Endothelial cell of umbilical vein (primary cell): Measurements from ENCODE around the gene RBM33. TPM values are rescaled to one million over a fixed set of nuclear protein-coding genes. Genes with fewer than 3 reads are reported as not detected.

Source experiments
- BruUV-seq: library from RNA; stranded (reverse); fragments of 400-500 nt; replicated peaks from 2 replicates; lab custom pipeline; 2021; lab: Mats Ljungman, UMichigan
- CTCF ChIA-PET: fragments of 300-600, 350-600 bp; sonication (Branson Sonifier 250); formaldehyde crosslinking; loops from one replicate; lab custom pipeline; 2021; ENCODE audit warnings: antibody characterized with exemption, inconsistent platforms; lab: Charles Lee
- POLR2A ChIA-PET: fragments of 300-600, 350-600 bp; sonication (Branson Sonifier 250); formaldehyde crosslinking; loops from one replicate; lab custom pipeline; 2021; ENCODE audit warnings: antibody characterized with exemption, inconsistent platforms; lab: Charles Lee
- DNase-seq: peaks from one replicate; pipeline ENCODE4 v3.0.0-alpha.2; 2011; ENCODE audit warnings: low read depth, low spot score
- FAIRE-seq: peaks from 2 replicates; lab custom pipeline; 2011; peaks lifted over from hg19 to GRCh38; lab: Jason Lieb, UNC
- H2AFZ ChIP-seq: 2 replicates; pipeline ENCODE4 v1.6.0; 2012; ENCODE audit warnings: low read depth, low read length, control low read depth, inconsistent platforms
- H3K27ac ChIP-seq: 2 replicates; pipeline ENCODE4 v1.5.1; 2011; ENCODE audit warnings: low read depth, mild to moderate bottlenecking, control low read depth, low read length, moderate library complexity; ENCODE audit not compliant: insufficient read depth
- H3K27me3 ChIP-seq, 2 experiments: 2 replicates each; pipeline versions ENCODE4 v1.6.0 to v1.6.1; 2011; ENCODE audit warnings: low read length in 2 of 2, mixed read lengths in 1 of 2; ENCODE audit not compliant: control insufficient read depth in 2 of 2, insufficient read depth in 2 of 2
- H3K36me3 ChIP-seq, 2 experiments: 2 replicates in 1 of 2; 3 replicates in 1 of 2; pipeline ENCODE4 v1.5.1; 2011; ENCODE audit warnings: low read length in 2 of 2, mild to moderate bottlenecking in 1 of 2, moderate library complexity in 1 of 2; ENCODE audit not compliant: control insufficient read depth in 2 of 2, insufficient read depth in 2 of 2; ENCODE audit errors: extremely low read depth in 1 of 2
- H3K4me1 ChIP-seq: 3 replicates; pipeline ENCODE4 v1.5.1; 2011; ENCODE audit warnings: mild to moderate bottlenecking, low read length; ENCODE audit not compliant: control insufficient read depth, insufficient read depth; ENCODE audit errors: extremely low read depth
- H3K4me2 ChIP-seq: 2 replicates; pipeline ENCODE4 v1.6.1; 2011; ENCODE audit warnings: low read length, control low read depth, mixed read lengths; ENCODE audit not compliant: insufficient read depth
- H3K4me3 ChIP-seq, 3 experiments: fragments of 200-600 bp in 1 of 3; sonication (generic), shearing (Covaris generic) in 1 of 3; replicated peaks in 1 of 3; 2 replicates each; pipeline ENCODE4 v1.5.1; 2011 to 2016; ENCODE audit warnings: control low read depth in 3 of 3, low read length in 3 of 3, mild to moderate bottlenecking in 2 of 3, inconsistent platforms in 1 of 3, low read depth in 1 of 3, moderate library complexity in 1 of 3; ENCODE audit not compliant: insufficient read depth in 1 of 3
- H3K79me2 ChIP-seq: 2 replicates; pipeline ENCODE4 v1.6.0; 2012; ENCODE audit warnings: low read length, inconsistent platforms; ENCODE audit not compliant: control insufficient read depth, insufficient read depth
- H3K9ac ChIP-seq: replicated peaks from 2 replicates; pipeline ENCODE3; 2011; ENCODE audit warnings: low read length, control low read depth; ENCODE audit not compliant: insufficient read depth; ENCODE audit errors: extremely low read depth
- H3K9me1 ChIP-seq: replicated peaks from 3 replicates; pipeline ENCODE4 v1.6.0; 2011; ENCODE audit warnings: mild to moderate bottlenecking, low read length; ENCODE audit not compliant: control insufficient read depth, insufficient read depth; ENCODE audit errors: extremely low read depth
- H3K9me3 ChIP-seq: replicated peaks from 2 replicates; pipeline ENCODE4 v1.5.1; 2012; ENCODE audit warnings: low read length, inconsistent platforms; ENCODE audit not compliant: control insufficient read depth, insufficient read depth
- H4K20me1 ChIP-seq: replicated peaks from 2 replicates; pipeline ENCODE3; 2011; ENCODE audit warnings: mild to moderate bottlenecking, low read length; ENCODE audit not compliant: control insufficient read depth, insufficient read depth; ENCODE audit errors: extremely low read depth
- EZH2 ChIP-seq: IDR thresholded peaks from 2 replicates; pipeline ENCODE4 v1.6.1; 2012; ENCODE audit warnings: borderline replicate concordance, low read depth, mild to moderate bottlenecking, moderate library complexity, low read length, inconsistent platforms; ENCODE audit not compliant: severe bottlenecking
- FOS ChIP-seq: IDR thresholded peaks from 2 replicates; pipeline ENCODE4 v1.6.1; 2011; ENCODE audit warnings: mild to moderate bottlenecking, low read length, moderate library complexity, borderline replicate concordance; ENCODE audit not compliant: insufficient read depth
- GATA2 ChIP-seq: IDR thresholded peaks from 2 replicates; pipeline ENCODE4 v1.7.0; 2011; ENCODE audit warnings: low read depth, mild to moderate bottlenecking, moderate library complexity, mixed read lengths, low read length; ENCODE audit not compliant: insufficient read length, insufficient read depth
- JUN ChIP-seq: IDR thresholded peaks from 2 replicates; pipeline ENCODE4 v1.6.1; 2011; ENCODE audit warnings: borderline replicate concordance, low read depth; ENCODE audit not compliant: insufficient read length, insufficient read depth
- MYC ChIP-seq: IDR thresholded peaks from one replicate; pipeline ENCODE4 v1.6.1; 2011; ENCODE audit warnings: mild to moderate bottlenecking, low read depth, low read length
- POLR2A ChIP-seq: IDR thresholded peaks from 2 replicates; pipeline ENCODE4 v1.6.1; 2012; ENCODE audit warnings: low read depth, mild to moderate bottlenecking, control low read depth, low read length
- POLR2AphosphoS5 ChIP-seq: IDR thresholded peaks from 2 replicates; pipeline ENCODE4 v1.6.1; 2012; ENCODE audit warnings: low read depth, mild to moderate bottlenecking, control low read depth, low read length, moderate library complexity; ENCODE audit not compliant: insufficient read depth
- dilution Hi-C: fragments of 300-500 bp; cut with MboI; formaldehyde crosslinking; loops from one replicate; pipeline ENCODE4 v1.15.0; 2019; ENCODE audit warnings: low sequenced_read_pairs; ENCODE audit not compliant: extremely low pct_ligation_motif_present
- intact Hi-C: fragments of 100-400 bp; cut with micrococcal nuclease; formaldehyde crosslinking; loops from one replicate; pipeline ENCODE4 v1.10.0; 2022
- polyA plus RNA-seq, 4 experiments: library from polyadenylated mRNA; depleted of rRNA in 3 of 4; stranded (reverse) in 3 of 4; unstranded in 1 of 4; fragments of >200 nt; gene quantifications; 2 replicates each; pipeline versions ENCODE4 v1.2.1 to v1.2.3, GENCODE V29; 2011 to 2012; ENCODE audit warnings: missing spikeins in 1 of 4
- total RNA-seq: library from RNA; stranded (reverse); gene quantifications from 2 replicates; pipeline ENCODE4 v1.2.3, GENCODE V29; 2021
- TF ChIP-seq, protein P1 (sequence below): IDR thresholded peaks from 2 replicates; pipeline ENCODE4 v1.6.1; 2011; ENCODE audit not compliant: insufficient read depth, insufficient read length
- TF ChIP-seq, protein P2 (sequence below), 2 donors: IDR thresholded peaks; 1 replicate in 1 of 2; 2 replicates in 1 of 2; pipeline ENCODE4 v1.5.1; 2011; ENCODE audit warnings: low read length in 2 of 2, mild to moderate bottlenecking in 2 of 2, moderate library complexity in 2 of 2, control low read depth in 1 of 2, inconsistent platforms in 1 of 2, low read depth in 1 of 2; ENCODE audit not compliant: insufficient read depth in 1 of 2; ENCODE audit errors: extremely low read depth in 1 of 2

Gene RBM33
- total and polyA plus RNA-seq, 2 donors (not counting 3 experiments of a cell fraction or from before 2014, with no cell fraction given): 16.2 to 68.2 TPM

DNA sequence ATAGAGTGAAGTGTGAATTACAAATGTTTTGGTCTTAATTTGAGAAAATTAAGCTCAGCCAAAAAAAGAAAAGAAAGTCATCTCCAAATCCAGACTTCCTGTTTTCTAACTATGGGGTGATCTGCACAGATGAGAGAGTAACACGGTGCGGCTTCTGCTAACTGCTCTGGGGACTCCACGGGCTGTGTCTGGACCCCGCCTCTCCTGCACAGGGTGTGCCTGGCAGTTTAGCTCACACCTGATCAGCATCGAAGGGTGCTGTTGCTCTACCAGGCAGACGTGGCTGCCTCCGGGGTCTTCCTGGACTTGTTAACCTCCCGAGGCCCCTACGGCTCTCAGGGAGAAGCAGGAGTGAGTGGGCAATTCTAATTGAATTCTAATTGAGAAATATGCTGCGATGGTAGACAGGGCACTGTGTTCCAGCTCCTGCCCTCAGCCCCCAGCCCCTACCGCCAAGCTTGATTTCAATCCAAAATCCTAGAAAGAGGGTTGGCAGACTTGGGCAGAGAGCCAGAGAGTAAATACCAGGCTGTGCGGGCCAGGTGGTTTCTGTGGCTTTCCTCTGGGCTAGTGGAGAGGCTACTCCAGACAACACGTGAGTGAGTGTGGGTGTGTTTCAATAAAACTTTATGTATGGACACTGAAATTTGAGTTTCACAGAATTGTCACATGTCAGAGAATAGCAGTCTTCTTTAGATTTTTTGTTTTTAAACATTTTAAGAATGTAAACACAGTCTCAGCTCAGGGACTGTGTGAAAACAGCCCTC lies 154.4 kb downstream of the RBM33 start:
- ChIA-PET CTCF (interaction anchor here (1.6 to 2.4 kb wide), 2 partner anchors 965 to 1018 kb away, joined by 6 to 10 read pairs; no protein-coding TSS in a partner anchor), POLR2A (no interaction called here)
- no peaks in the 10 kb centered on the region for H4K20me1 ChIP-seq
- H3K9me1 ChIP-seq: no peaks in the 10 kb centered on the region
- TF ChIP-seq FOS (no peak), MYC (no peak), EZH2 (no peak), GATA2 (no peak), JUN (no peak), POLR2AphosphoS5 (no peak), POLR2A (no peak)
- TF ChIP-seq, protein P1, sequence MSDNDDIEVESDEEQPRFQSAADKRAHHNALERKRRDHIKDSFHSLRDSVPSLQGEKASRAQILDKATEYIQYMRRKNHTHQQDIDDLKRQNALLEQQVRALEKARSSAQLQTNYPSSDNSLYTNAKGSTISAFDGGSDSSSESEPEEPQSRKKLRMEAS: no peak
- TF ChIP-seq, protein P2, sequence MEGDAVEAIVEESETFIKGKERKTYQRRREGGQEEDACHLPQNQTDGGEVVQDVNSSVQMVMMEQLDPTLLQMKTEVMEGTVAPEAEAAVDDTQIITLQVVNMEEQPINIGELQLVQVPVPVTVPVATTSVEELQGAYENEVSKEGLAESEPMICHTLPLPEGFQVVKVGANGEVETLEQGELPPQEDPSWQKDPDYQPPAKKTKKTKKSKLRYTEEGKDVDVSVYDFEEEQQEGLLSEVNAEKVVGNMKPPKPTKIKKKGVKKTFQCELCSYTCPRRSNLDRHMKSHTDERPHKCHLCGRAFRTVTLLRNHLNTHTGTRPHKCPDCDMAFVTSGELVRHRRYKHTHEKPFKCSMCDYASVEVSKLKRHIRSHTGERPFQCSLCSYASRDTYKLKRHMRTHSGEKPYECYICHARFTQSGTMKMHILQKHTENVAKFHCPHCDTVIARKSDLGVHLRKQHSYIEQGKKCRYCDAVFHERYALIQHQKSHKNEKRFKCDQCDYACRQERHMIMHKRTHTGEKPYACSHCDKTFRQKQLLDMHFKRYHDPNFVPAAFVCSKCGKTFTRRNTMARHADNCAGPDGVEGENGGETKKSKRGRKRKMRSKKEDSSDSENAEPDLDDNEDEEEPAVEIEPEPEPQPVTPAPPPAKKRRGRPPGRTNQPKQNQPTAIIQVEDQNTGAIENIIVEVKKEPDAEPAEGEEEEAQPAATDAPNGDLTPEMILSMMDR (IDR thresholded peaks at IDR 0.05; ENCODE audit: extremely low read depth in 1 of 2, insufficient read depth in 1 of 2, low read depth in 1 of 2, low read length in 2 of 2): no peak
- H3K9ac ChIP-seq: no peak overlapping the region
- H3K27me3 ChIP-seq: peaks cover 11 to 26% of the 10 kb centered on the region in 2 experiments
- no peak overlapping the region for H3K4me2 ChIP-seq
- dilution Hi-C loops: no loop called here
- BruUV-seq: no TSS peak
- no peaks in the 10 kb centered on the region for H3K9me3 ChIP-seq
- H3K79me2 ChIP-seq: no peaks in the 10 kb centered on the region
- DNase-seq (no peak), FAIRE-seq (no peak)
- H2AFZ ChIP-seq: no peak overlapping the region
- no peaks in the 10 kb centered on the region for H3K36me3 ChIP-seq
- H3K4me1 ChIP-seq: peaks cover 8% of the 10 kb centered on the region
- intact Hi-C loops: loop anchor here (5.0 kb wide), 1 partner anchor 1473 kb away; no protein-coding TSS in a partner anchor
- no peak overlapping the region for H3K27ac ChIP-seq
- H3K4me3 ChIP-seq: no peak overlapping the region
